HUES6 (cell line): Measurements from ENCODE around the gene ZNF774.

Experiments used
- H3K27ac ChIP-seq: 2 replicates; pipeline ENCODE4 v1.7.0; 2013; ENCODE audit warnings: low read depth, mild to moderate bottlenecking, low read length, inconsistent platforms
- H3K27me3 ChIP-seq: 2 replicates; pipeline ENCODE4 v1.6.1; 2013; ENCODE audit warnings: low read length; ENCODE audit not compliant: control insufficient read depth, insufficient read depth
- H3K36me3 ChIP-seq: 2 replicates; pipeline ENCODE4 v1.6.1; 2013; ENCODE audit warnings: low read length; ENCODE audit not compliant: control insufficient read depth, insufficient read depth
- H3K4me1 ChIP-seq: 2 replicates; pipeline ENCODE4 v1.6.1; 2013; ENCODE audit warnings: low read length; ENCODE audit not compliant: control insufficient read depth, insufficient read depth
- H3K4me3 ChIP-seq: 2 replicates; pipeline ENCODE4 v1.5.1; 2013; ENCODE audit warnings: low read depth, low read length
- H3K9ac ChIP-seq: one replicate; pipeline ENCODE4 v1.6.1; 2013; ENCODE audit warnings: mild to moderate bottlenecking, low read length
- H3K9me3 ChIP-seq: 2 replicates; pipeline ENCODE4 v1.6.1; 2013; ENCODE audit warnings: low read depth, low read length; ENCODE audit not compliant: control insufficient read depth, insufficient read depth

The ZNF774 gene

DNA sequence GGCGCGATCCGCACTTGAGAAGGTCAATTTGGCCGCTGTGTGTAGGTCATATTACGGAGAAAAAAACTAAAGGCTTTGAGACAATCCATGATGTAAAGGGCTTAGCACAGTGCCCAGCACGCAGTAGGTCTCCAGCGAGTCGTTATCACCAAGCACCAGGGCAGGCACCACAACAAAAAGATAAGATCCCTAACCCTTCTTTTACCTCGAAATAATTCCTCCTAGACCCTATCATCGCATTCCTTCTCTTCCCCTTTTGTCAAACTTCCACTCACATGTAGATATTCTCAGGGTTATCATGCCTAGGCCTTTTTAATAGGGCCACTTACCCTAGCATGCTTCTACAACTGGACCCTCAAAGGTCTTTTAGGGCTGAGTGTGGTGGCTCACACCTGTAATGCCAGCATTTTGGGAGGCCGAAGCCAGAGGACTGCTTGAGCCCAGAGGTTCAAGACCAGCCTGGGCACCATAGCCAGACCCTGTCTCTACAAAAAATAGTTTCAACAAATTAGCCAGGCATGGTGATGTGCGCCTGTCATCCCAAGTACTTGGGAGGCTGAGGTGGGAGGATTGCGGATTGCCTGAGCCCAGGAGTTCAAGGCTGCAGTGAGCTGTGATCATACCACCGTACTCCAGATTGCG lies 13.5 kb downstream of the ZNF774 start:
- peaks cover 17% of the 10 kb centered on the region; the same call in 1 of the 2 replicates for H3K4me1 ChIP-seq
- H3K4me3 ChIP-seq: no peak overlapping the region
- H3K27ac ChIP-seq: no peak overlapping the region
- H3K9me3 ChIP-seq: no peaks in the 10 kb centered on the region
- no peaks in the 10 kb centered on the region for H3K36me3 ChIP-seq
- H3K27me3 ChIP-seq: no peaks in the 10 kb centered on the region
- H3K9ac ChIP-seq: no peak overlapping the region

DNA sequence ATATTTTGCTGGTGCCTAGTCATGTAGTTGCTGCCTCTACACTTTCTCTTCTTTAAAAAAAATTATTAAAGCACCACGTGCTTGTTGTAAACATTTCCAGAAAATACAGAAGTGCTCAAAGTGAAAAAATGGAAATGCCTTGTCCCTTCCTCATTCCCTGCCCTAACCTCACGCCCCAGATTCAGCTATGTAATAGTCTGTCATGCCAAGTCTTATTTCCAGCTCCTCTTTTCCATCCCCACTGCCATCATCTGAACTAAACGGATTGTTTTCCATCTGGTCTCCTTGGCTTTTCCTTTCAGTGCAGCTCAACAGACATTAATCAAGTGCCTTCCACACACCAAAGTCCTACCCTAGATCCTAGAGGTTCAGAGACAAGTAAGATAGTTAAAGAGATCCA lies 15.5 kb downstream of the ZNF774 start:
- no peaks in the 10 kb centered on the region for H3K27me3 ChIP-seq
- H3K4me1 ChIP-seq: peaks cover 5% of the 10 kb centered on the region; the same call in 1 of the 2 replicates
- no peak overlapping the region for H3K9ac ChIP-seq
- H3K27ac ChIP-seq: no peak overlapping the region
- no peaks in the 10 kb centered on the region for H3K36me3 ChIP-seq
- no peak overlapping the region for H3K4me3 ChIP-seq
- no peaks in the 10 kb centered on the region for H3K9me3 ChIP-seq

DNA sequence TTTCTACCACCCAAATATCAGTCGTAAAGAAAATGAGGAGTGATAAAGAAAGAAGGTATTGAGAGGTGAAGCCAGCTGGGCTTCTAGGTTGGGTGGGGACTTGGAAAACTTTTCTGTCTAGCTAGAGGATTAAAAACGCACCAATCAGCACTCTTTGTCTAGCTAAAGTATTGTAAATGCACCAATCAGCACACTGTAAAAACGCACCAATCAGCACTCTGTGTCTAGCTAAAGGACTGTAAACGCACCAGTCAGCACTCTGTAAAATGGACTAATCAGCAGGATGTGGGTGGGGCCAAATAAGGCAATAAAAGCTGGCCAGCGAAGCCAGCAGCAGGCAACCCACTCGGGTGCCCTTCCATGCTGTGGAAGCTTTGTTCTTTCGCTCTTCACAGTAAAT lies 23.0 kb downstream of the ZNF774 start:
- H3K9me3 ChIP-seq: peaks cover 21% of the 10 kb centered on the region
- no peaks in the 10 kb centered on the region for H3K36me3 ChIP-seq
- H3K4me3 ChIP-seq: no peak overlapping the region
- H3K4me1 ChIP-seq: no peaks in the 10 kb centered on the region
- H3K9ac ChIP-seq: no peak overlapping the region
- H3K27me3 ChIP-seq: no peaks in the 10 kb centered on the region
- H3K27ac ChIP-seq: no peak overlapping the region

DNA sequence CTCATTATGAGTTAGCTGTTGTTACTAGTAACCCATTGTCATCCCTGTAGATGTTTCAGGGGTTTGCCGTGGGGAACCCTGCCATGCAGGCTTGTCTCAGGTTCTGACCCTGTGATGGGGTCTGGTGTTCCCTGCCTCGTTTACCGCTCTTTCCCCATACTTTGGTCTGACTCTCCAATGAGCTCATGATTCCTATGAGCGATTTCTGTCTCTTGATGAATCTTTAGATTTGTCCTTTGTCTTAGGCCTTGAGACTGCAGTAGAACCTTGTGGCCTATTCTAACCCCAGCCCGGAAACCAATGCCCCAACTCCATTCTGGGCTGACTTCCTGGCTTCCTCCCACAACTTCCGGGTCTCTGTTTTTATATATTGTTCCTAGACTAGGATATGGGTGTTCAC lies 24.7 kb downstream of the ZNF774 start:
- Histone ChIP-seq H3K9ac (no peak overlapping the region), H3K4me3 (no peak overlapping the region)

DNA sequence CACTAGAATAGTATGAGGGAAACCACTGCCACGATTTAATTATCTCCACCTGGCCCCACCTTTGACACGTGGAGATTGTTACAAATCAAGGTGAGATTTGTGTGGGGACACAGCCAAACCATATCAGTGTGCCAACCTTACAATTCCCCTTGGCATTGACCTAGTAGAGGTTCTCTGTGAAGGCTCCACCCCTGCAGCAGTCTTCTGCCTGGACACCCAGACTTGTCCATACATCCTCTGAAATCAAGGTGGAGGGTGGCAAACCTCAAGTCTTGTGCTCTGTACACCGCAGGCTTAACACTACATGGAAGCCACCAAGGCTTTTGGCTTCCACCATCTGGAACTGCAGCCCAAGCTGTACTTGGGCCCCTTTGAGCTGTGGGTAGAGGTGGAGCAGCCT lies 27.2 kb downstream of the ZNF774 start:
- no peaks in the 10 kb centered on the region for H3K36me3 ChIP-seq
- no peaks in the 10 kb centered on the region for H3K27me3 ChIP-seq
- H3K4me3 ChIP-seq: no peak overlapping the region
- no peaks in the 10 kb centered on the region for H3K4me1 ChIP-seq
- no peak overlapping the region for H3K9ac ChIP-seq
- no peak overlapping the region for H3K27ac ChIP-seq
- H3K9me3 ChIP-seq: peaks cover 25% of the 10 kb centered on the region

More for the DNA sequence above, 24.7 kb downstream of the ZNF774 start:
- peaks cover 25% of the 10 kb centered on the region for H3K9me3 ChIP-seq
- H3K4me1 ChIP-seq: no peaks in the 10 kb centered on the region
- H3K36me3 ChIP-seq: no peaks in the 10 kb centered on the region
- H3K27ac ChIP-seq: no peak overlapping the region
- H3K27me3 ChIP-seq: no peaks in the 10 kb centered on the region

DNA sequence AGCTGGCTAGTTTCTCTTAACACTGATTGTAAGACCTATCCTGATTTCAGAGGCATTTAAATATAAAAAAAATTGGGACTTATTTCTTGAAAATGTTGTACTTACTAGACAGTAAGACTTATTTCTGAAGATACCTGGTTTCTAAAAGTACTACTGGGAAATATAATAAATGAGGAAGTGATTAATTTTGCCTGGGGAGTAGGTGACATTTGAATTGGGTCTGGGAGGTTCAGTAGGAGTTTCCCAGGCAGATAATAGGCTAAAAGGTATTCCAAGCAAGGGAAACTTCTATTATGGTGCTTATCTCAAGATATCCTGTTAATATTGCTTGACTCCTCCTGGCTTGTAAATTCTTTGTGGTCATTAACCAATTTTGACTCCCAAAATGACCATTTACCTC lies 29.4 kb downstream of the ZNF774 start:
- H3K9ac ChIP-seq: no peak overlapping the region
- H3K4me3 ChIP-seq: no peak overlapping the region
- no peaks in the 10 kb centered on the region for H3K36me3 ChIP-seq
- peaks cover 25% of the 10 kb centered on the region for H3K9me3 ChIP-seq
- H3K27ac ChIP-seq: no peak overlapping the region
- no peaks in the 10 kb centered on the region for H3K27me3 ChIP-seq
- no peaks in the 10 kb centered on the region for H3K4me1 ChIP-seq

DNA sequence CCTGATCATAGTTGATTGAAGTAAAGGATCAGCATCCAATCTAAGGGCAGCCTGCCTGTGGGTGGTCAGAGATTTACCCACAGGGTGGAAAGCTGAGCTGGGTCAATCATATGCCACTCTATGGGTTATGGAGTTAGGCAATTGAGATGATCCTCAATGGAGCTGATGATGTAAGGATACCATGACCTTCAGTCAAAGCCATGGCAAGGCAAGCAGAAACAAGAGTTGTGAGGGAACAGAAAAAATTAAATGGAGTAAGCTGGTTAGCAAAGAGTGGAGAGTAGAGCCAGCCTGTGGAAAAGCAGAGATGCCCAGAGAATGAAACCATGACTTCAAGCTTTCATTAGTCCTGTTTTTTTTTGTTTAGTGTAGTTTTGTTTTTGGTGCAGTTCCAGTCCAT lies 30.2 kb downstream of the ZNF774 start:
- Histone ChIP-seq H3K27me3 (no peaks in the 10 kb centered on the region), H3K4me1 (no peaks in the 10 kb centered on the region), H3K27ac (no peak overlapping the region), H3K4me3 (no peak overlapping the region), H3K36me3 (no peaks in the 10 kb centered on the region), H3K9me3 (peaks cover 25% of the 10 kb centered on the region), H3K9ac (no peak overlapping the region)

DNA sequence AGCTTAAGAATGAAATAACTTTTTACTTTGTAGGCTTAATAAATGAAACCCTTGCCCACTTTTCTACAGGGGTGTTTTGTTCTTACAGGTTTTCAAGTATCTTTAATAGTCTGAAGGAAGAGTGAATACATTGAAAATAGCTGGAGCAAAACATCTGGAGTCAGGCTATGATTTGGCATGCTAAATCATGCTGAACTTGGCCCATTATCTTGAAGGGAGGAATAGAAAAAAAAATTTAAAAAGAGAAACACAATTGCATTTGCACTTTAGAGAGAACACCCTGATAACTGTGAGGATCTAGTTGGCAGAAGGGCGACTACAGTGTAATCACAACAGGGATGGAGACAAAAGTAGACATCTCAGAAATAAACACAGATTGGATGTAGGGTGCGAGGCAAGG lies 34.1 kb downstream of the ZNF774 start:
- Histone ChIP-seq H3K9me3 (no peaks in the 10 kb centered on the region), H3K4me3 (no peak overlapping the region), H3K4me1 (peaks cover 17% of the 10 kb centered on the region), H3K36me3 (peaks cover 7% of the 10 kb centered on the region), H3K27ac (no peak overlapping the region), H3K9ac (no peak overlapping the region), H3K27me3 (no peaks in the 10 kb centered on the region)

DNA sequence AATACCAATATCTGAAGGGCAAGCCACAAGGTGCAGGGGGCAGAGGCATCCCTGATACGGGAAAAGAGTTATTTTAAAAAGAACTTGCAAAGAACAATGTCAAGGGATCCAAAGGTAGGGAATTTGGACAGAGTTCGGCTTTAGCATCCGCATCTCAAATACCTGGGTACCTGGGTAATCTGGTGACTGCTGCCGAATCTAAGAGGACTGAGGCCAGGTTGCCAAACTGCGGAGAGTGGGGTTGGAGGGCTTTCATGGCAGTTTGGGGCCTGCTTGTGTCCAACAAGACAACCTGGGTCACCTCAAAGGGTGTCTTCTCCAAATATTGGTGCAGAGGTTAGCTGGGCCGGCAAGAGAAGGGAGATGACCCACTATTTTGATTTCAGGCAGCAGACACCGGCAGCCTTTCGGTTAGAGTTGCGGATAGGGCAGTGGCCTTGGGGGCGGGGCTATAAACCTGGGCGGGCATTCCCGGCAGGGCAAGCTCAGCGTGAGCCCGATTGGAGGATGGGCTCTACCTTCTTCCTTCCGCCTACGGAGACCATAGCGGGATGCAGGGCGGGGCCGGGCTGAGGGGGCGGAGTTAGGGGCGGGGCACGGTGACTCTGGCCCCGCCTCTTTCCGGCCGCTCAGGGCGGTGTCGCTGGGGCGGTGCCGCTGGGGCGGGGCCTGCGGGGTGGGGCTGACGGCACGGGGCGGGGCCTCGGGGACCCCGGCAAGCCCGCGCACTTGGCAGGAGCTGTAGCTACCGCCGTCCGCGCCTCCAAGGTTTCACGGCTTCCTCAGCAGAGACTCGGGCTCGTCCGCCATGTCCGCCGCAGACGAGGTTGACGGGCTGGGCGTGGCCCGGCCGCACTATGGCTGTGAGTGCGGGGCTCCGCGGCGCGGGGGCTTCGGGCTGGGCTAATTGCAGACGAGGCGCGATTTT lies 35.7 kb downstream of the ZNF774 start, which contains the start of gene IQGAP1:
TSS of gene IQGAP1 (plus strand) at position 709 of the 928 bp plus-strand sequence. CDS start at position 809, 100 bp downstream.
- Histone ChIP-seq H3K4me3 (peak within 1 kb of the TSS; percentile 71), H3K4me1 (peaks cover 27% of the 10 kb centered on the region)

DNA sequence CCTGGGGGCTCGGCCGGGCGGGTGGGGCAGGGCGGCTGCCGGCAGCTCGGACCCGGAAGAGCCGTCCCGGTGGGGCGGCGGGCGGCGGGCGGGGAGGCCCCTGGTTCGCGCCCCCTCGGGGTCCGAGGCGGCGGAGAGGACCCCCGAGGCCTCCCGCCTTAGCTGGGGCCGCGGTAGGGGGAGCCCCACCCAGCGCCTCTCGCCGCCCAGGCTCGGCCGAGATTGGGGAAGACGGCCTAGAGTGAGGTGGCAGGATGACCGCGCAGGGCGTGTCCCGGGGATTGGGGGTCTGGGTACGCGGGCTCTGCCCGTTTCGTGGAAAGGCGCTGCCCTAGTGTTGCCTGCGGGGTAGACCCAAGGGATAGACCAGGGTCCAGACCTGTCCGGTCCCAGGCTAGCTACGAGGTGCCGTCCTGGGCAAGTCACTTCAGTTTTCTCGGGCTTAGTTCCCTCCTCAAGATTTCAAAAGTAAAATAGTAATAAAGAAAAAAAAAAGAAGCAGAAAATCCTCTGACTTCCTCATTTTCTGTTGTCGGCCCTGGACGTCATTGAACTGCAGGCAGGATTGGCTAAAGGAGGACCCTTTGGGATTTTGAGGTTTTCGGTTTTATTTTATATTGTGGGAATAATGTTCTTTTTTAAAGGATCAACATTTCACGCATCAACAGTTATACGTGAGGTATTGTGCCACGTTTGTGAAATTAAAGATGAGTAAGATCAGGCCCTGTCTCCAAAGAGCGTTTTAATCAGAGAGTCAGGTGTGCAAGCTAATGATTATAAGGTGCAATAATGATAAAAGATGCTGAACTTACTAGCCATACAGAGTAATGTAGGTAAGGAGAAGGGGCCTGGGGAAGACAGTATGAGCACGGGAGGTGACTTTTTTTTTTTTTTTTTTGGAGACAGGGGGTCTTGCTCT lies 36.6 kb downstream of the ZNF774 start:
- Histone ChIP-seq H3K36me3 (peaks cover 12% of the 10 kb centered on the region), H3K4me3 (peak overlapping the region; percentile 71), H3K4me1 (peaks cover 35% of the 10 kb centered on the region), H3K9ac (peak overlapping the region; percentile 62), H3K27me3 (no peaks in the 10 kb centered on the region), H3K9me3 (no peaks in the 10 kb centered on the region), H3K27ac (peak overlapping the region; percentile 58; the same call in 1 of the 2 replicates)

More for the DNA sequence above, 35.7 kb downstream of the ZNF774 start, which contains the start of gene IQGAP1:
- Histone ChIP-seq H3K9ac (peak within 1 kb of the TSS; percentile 62), H3K36me3 (peaks cover 12% of the 10 kb centered on the region), H3K27me3 (no peaks in the 10 kb centered on the region), H3K9me3 (no peaks in the 10 kb centered on the region), H3K27ac (peak within 1 kb of the TSS; percentile 58; the same call in 1 of the 2 replicates)
